Measurements from ENCODE around the gene SFXN1.

- TF ChIP-seq MAX (IDR thresholded peaks at IDR 0.05), result no peak
- no peak for TF ChIP-seq ZBTB7A (IDR thresholded peaks at IDR 0.05; ENCODE audit: low read depth)
- TF ChIP-seq USF1 (IDR thresholded peaks at IDR 0.05), result no peak
- TF ChIP-seq REST (IDR thresholded peaks at IDR 0.05; ENCODE audit: low read depth), result no peak
Observed at GRCh38 chr5:175555168-175555785, 76.9 kb downstream of the SFXN1 start.

Measured in Ishikawa (cell line).